GM18520 (cell line): ENCODE results near the gene DTX4.

Experiments used
- ATAC-seq: cut with Tn5 transposase; IDR thresholded peaks from one replicate; pipeline ENCODE4 v1.9.1; 2021; ENCODE audit not compliant: unreplicated experiment

DTX4 gene

GRCh38 chr11:59189986-59190385, 18.1 kb downstream of the DTX4 start:
- no peak for ATAC-seq

GRCh38 chr11:59191095-59191494, 19.2 kb downstream of the DTX4 start:
- no peak for ATAC-seq

- no peak for ATAC-seq
Observed at GRCh38 chr11:59191890-59192289, 20.0 kb downstream of the DTX4 start.

GRCh38 chr11:59192446-59193020, 20.6 kb downstream of the DTX4 start:
- ATAC-seq, result no peak

DNA sequence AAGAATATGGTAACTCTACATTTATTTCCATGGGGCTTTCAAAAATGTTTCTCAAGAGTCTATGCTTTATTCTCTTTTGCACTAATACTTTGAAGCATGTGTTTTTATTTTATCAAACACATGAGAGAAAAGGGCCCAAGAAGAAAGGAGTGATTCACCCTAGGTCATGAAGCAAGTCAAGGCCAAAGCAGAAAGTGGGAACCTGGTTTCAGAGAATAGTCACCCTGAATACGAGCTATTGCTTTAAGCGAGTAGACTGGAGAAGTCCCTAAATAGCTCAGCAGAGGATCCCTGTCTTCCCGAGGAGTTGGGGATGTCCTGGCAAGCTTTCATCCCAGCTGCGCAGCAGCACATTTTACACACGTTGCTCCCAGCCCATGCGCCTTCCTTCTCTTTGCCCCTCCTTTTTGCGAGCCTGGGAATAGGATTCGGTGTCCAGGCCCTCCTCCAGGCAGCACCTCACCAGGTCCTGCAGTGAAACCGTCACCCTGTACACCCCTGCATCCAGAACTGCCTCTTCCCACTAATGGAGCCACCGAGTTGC, 21.7 kb downstream of the DTX4 start:
- no peak for ATAC-seq

- ATAC-seq, result no peak
Observed at GRCh38 chr11:59195586-59195985, 23.7 kb downstream of the DTX4 start.

DNA sequence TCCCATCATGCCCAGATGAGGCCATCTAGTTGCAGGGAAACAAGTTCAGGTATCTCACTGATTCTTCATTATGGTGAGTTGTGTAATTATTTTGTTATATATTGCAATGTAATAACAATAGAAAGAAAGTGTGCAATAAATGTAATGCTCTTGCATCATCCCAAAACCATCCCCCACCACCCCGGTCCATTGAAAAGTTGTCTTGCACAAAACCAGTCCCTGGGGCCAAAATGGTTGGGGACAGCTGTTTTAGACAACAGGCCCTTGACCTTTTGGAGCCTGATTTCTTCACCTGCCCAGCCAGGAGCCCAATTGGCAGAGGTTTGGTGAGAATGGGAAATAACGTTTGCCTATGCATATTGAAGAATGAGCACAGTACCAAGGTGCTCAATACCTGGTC, 24.8 kb downstream of the DTX4 start:
- no peak for ATAC-seq

DNA sequence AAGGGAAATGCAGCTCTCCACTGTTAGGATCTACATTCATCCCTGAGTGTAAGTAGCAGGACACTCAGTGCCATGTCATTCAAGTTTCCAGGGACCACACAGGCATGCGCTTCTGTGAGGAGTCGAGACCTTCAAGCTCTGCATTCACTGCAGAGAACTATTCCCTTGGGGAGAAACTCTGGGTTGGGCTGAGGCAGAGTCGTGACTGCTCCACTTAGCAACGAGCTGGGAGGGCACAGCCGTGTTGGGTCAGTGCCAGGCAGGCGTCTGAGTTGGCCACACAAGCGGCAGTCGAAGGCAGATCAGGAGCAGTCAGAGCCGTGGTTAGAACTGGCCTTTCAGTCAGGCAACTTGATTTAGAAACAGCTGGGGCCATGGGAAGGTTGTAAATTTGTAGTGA, 26.1 kb downstream of the DTX4 start:
- no peak for ATAC-seq

DNA sequence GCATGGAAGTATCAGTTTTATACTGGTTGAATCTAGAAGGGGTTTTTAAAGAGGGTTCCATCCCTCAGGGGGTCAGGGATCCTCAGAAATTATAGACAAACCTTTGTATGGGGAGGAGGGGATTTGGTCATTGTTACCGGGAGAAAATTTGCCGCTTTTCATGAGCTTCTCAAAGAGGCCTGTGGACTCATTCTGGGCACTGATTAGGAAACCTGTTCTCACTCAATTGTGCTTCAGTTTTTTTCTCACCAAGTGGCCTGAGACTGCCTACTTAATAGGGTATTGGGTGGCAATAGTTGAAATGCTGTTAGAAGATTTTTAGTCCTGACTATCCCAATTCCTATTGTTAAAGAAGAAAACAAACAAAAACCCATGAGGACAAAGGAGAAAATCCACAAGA, 26.8 kb downstream of the DTX4 start:
- ATAC-seq, result no peak

- peak; percentile 49 for ATAC-seq
Observed at GRCh38 chr11:59199546-59200422, 27.9 kb downstream of the DTX4 start.

DNA sequence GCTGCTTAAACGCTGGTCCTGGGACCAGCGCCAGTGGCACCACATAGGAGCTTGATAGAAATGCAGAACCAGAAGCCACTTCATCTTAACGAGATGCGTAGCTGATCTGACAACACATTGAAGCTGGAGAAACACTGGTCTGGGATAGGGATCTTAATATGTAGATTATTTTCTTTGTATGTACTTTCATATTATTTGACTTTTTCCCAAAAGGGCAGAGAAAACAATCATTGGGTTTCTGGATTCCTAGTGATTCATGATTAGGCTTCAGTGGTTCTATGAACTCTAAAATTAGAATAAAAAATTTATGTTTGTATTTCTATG, 28.5 kb downstream of the DTX4 start:
- ATAC-seq, result no peak

DNA sequence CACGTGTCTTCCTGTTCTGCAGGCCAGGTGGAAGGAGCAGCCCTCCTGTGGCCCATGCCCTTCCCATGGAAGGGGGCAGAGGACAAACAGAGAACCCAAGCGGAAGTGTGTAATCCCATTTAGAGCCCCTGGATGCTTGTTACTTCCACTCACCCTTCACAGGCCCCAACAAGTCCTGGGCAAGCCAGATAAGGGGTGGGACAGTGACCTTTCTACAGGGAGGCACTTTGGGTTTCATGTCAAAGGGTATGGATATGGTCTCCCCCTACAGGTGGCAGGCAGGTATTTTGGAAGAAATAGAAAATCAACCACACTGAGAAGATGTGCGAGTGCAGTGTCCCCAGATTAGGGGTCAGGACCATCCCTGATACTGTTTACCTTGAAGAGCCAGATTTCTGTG, 29.4 kb downstream of the DTX4 start:
- ATAC-seq, result no peak

DNA sequence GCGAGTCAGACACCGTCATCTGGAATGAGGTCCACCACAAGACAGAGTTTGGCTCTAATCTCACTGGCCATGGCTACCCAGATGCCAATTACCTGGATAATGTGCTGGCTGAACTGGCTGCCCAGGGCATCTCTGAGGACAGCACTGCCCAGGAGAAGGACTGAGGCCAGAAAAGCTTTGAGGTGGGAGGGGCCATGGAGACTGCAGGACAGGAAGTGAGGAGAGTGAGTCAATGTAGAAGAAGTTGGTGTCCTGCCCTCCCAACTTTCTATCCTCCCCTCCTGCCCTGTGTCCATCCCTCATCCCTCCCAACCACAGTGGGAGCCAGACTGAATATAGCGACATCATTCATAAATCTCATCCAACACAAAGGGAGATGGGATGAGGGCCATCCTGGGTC, 32.8 kb downstream of the DTX4 start:
- no peak for ATAC-seq

GRCh38 chr11:59205648-59206047, 33.7 kb downstream of the DTX4 start:
- ATAC-seq, result no peak

DNA sequence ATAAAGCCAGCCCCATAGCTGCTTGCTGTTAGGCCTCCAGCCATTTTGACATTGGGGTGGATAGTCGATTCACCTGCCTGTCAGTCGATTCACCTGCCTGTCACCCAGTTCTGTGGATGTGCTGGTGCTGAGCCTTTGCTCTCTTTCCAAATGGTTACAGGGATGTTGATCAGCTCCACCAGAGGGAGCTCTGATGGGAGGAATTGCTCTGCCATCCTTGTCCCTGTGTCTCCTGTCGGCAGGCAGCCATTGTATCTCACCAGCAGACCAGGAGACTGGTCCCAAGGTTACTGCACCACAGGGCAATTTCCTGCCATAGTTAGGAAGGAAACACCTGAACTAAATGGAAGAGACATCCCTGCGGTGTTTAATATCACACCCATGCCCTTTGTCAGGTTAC, 34.7 kb downstream of the DTX4 start:
- ATAC-seq, result no peak

- peak; percentile 78 for ATAC-seq
Observed at GRCh38 chr11:59207988-59208451, 36.1 kb downstream of the DTX4 start.

GRCh38 chr11:59208956-59209355, 37.0 kb downstream of the DTX4 start:
- ATAC-seq, result no peak

GRCh38 chr11:59212222-59212621, 40.3 kb downstream of the DTX4 start:
- no peak for ATAC-seq

GRCh38 chr11:59212744-59213631, 41.1 kb downstream of the DTX4 start, which contains the start of gene MPEG1:
Gene MPEG1 (minus strand): TSS chr11:59212927. CDS start chr11:59212865, 62 bp downstream.
- no peak for ATAC-seq

- no peak for ATAC-seq
Observed at GRCh38 chr11:59214141-59214893, 42.4 kb downstream of the DTX4 start.
